ENCODE measurements around the gene ATXN7L1.

Gene ATXN7L1

GRCh38 chr7:105622106-105622731 is 254.2 kb downstream of the ATXN7L1 start:
- TF ChIP-seq CTCF (IDR thresholded peaks at IDR 0.05; ENCODE audit: low read depth, low read length, missing control alignments) = no peak
- no peak for DNase-seq (ENCODE audit: extremely low read depth, low read depth)
- H3K4me3 ChIP-seq (replicated peaks; ENCODE audit: low read depth, low read length) = no peak overlapping the region

GRCh38 chr7:105621617-105622016 is 254.8 kb downstream of the ATXN7L1 start:
- no peak overlapping the region for H3K4me3 ChIP-seq (replicated peaks; ENCODE audit: low read depth, low read length)
- no peak for DNase-seq (ENCODE audit: extremely low read depth, low read depth)
- no peak for TF ChIP-seq CTCF (IDR thresholded peaks at IDR 0.05; ENCODE audit: low read depth, low read length, missing control alignments)

GRCh38 chr7:105621176-105621575 is 255.2 kb downstream of the ATXN7L1 start:
- DNase-seq (ENCODE audit: extremely low read depth, low read depth) = no peak
- TF ChIP-seq CTCF (IDR thresholded peaks at IDR 0.05; ENCODE audit: low read depth, low read length, missing control alignments) = no peak
- no peak overlapping the region for H3K4me3 ChIP-seq (replicated peaks; ENCODE audit: low read depth, low read length)

- no peak for TF ChIP-seq CTCF (IDR thresholded peaks at IDR 0.05; ENCODE audit: low read depth, low read length, missing control alignments)
- no peak for DNase-seq (ENCODE audit: extremely low read depth, low read depth)
- H3K4me3 ChIP-seq (replicated peaks; ENCODE audit: low read depth, low read length) = no peak overlapping the region
Measured at GRCh38 chr7:105619590-105619989, 256.8 kb downstream of the ATXN7L1 start.

- H3K4me3 ChIP-seq (replicated peaks; ENCODE audit: low read depth, low read length) = no peak overlapping the region
- no peak for DNase-seq (ENCODE audit: extremely low read depth, low read depth)
- TF ChIP-seq CTCF (IDR thresholded peaks at IDR 0.05; ENCODE audit: low read depth, low read length, missing control alignments) = no peak
Measured at GRCh38 chr7:105618016-105618296, 258.4 kb downstream of the ATXN7L1 start.

- no peak for TF ChIP-seq CTCF (IDR thresholded peaks at IDR 0.05; ENCODE audit: low read depth, low read length, missing control alignments)
Measured at GRCh38 chr7:105617280-105618015, 259.0 kb downstream of the ATXN7L1 start.

More at GRCh38 chr7:105617280-105618015, 259.0 kb downstream of the ATXN7L1 start:
- no peak for DNase-seq (ENCODE audit: extremely low read depth, low read depth)
- no peak overlapping the region for H3K4me3 ChIP-seq (replicated peaks; ENCODE audit: low read depth, low read length)

Measured in HFF-Myc (cell line).